Measurements from ENCODE around the gene ATP9A.

The ATP9A gene

GRCh38 chr20:51807720-51808250 is 39.6 kb upstream of the ATP9A start:
- Histone ChIP-seq H3K27me3 (ENCODE audit: insufficient read depth, poor library complexity, severe bottlenecking) (peaks cover 15% of the 10 kb centered on the region), H3K4me3 (replicated peaks; ENCODE audit: insufficient read depth, low read length) (no peak overlapping the region), H3K27ac (replicated peaks) (no peak overlapping the region)
- DNase-seq (ENCODE audit: low read depth in 1 of 2, low spot score in 1 of 2): no peak
- TF ChIP-seq CTCF (IDR thresholded peaks at IDR 0.05; ENCODE audit: insufficient read depth, low read length) (no peak), GABPA (IDR thresholded peaks at IDR 0.05; ENCODE audit: low read depth) (no peak), SPI1 (IDR thresholded peaks at IDR 0.05; ENCODE audit: borderline replicate concordance, low read depth) (no peak), REST (IDR thresholded peaks at IDR 0.05; ENCODE audit: insufficient replicate concordance, low read depth) (no peak), POLR2AphosphoS5 (IDR thresholded peaks at IDR 0.05; ENCODE audit: low read depth) (no peak)

- H3K27me3 ChIP-seq (ENCODE audit: insufficient read depth, poor library complexity, severe bottlenecking): peaks cover 34% of the 10 kb centered on the region
- no peak for DNase-seq (ENCODE audit: low read depth in 1 of 2, low spot score in 1 of 2)
- H3K4me3 ChIP-seq (replicated peaks; ENCODE audit: insufficient read depth, low read length): no peak overlapping the region
- no peak overlapping the region for H3K27ac ChIP-seq (replicated peaks)
- no peak for TF ChIP-seq REST (IDR thresholded peaks at IDR 0.05; ENCODE audit: insufficient replicate concordance, low read depth)
Observed at GRCh38 chr20:51804754-51805153, 36.6 kb upstream of the ATP9A start.

- Histone ChIP-seq H3K4me3 (replicated peaks; ENCODE audit: insufficient read depth, low read length) (no peak overlapping the region), H3K27me3 (ENCODE audit: insufficient read depth, poor library complexity, severe bottlenecking) (peaks cover 34% of the 10 kb centered on the region), H3K27ac (replicated peaks) (no peak overlapping the region)
- DNase-seq (ENCODE audit: low read depth in 1 of 2, low spot score in 1 of 2): no peak
- TF ChIP-seq GABPA (IDR thresholded peaks at IDR 0.05; ENCODE audit: low read depth) (no peak), CTCF (IDR thresholded peaks at IDR 0.05; ENCODE audit: insufficient read depth, low read length) (no peak), REST (IDR thresholded peaks at IDR 0.05; ENCODE audit: insufficient replicate concordance, low read depth) (no peak), POLR2AphosphoS5 (IDR thresholded peaks at IDR 0.05; ENCODE audit: low read depth) (no peak), SPI1 (IDR thresholded peaks at IDR 0.05; ENCODE audit: borderline replicate concordance, low read depth) (no peak)
Observed at GRCh38 chr20:51803148-51803854, 35.1 kb upstream of the ATP9A start.

All from HL-60 (cell line).